GM12891 (cell line): Measurements from ENCODE around the gene F3.

Source experiments
- POLR2A ChIP-seq: IDR thresholded peaks from 2 replicates; pipeline ENCODE4 v1.6.1; 2011; ENCODE audit warnings: low read depth, low read length, control low read depth
- POLR2AphosphoS5 ChIP-seq: IDR thresholded peaks from 2 replicates; pipeline ENCODE4 v1.6.1; 2011; ENCODE audit warnings: low read depth, low read length, control low read depth
- POU2F2 ChIP-seq: IDR thresholded peaks from 2 replicates; pipeline ENCODE4 v1.6.1; 2011; ENCODE audit warnings: low read depth, mild to moderate bottlenecking, control low read depth, low read length, moderate library complexity

DNA sequence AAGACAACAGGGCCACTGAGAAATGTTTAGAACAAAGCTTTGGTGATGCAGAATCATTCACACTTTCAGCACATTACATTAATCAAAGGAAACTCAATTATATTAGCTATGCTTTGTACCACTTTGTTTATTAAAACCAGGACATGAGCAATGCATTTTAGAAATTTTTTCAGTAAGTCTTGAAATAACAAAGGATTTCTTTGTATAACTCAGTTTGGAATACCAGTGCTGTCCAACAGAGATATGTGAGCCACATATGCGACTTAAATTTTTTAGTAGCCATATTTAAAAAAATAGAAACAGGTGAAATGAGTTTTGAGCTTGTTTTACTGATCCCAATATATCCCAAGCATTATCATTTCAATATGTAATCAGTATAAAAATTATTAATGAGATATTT lies 18.8 kb upstream of the F3 start:
- TF ChIP-seq POLR2A (no peak), POU2F2 (no peak), POLR2AphosphoS5 (no peak)
